Left lung (tissue), 14 donors: Measurements from ENCODE around the gene ASTL. TPM values are rescaled to one million over a fixed set of nuclear protein-coding genes. Genes with fewer than 3 reads are reported as not detected.

Experiments
- ATAC-seq: fragments of 200-7000 bp; cut with Tn5 transposase; one replicate; pipeline ENCODE4 v1.9.1; 2020; ENCODE audit warnings: moderate library complexity
- DNase-seq, 4 donors: peaks; one replicate each; pipeline ENCODE4 v3.0.0-alpha.2; 2013 to 2020
- H3K27ac ChIP-seq, 2 donors: fragments of 200-600 bp; sonication (generic) in 1 of 2; one replicate each; pipeline versions ENCODE4 v1.5.0 to v1.8.0; 2020 to 2021
- H3K27me3 ChIP-seq, 2 donors: fragments of 200-600 bp; sonication (generic) in 1 of 2; one replicate each; pipeline versions ENCODE4 v1.5.0 to v1.8.0; 2020 to 2021
- H3K36me3 ChIP-seq, 2 donors: fragments of 200-600 bp; sonication (generic) in 1 of 2; one replicate each; pipeline versions ENCODE4 v1.5.0 to v1.8.0; 2020 to 2021
- H3K4me1 ChIP-seq, 2 donors: fragments of 200-600 bp; one replicate each; pipeline ENCODE4 v1.8.0; 2021
- H3K4me3 ChIP-seq, 2 donors: fragments of 200-600 bp; sonication (generic) in 1 of 2; one replicate each; pipeline versions ENCODE4 v1.5.0 to v1.8.0; 2020 to 2021; ENCODE audit warnings: mild to moderate bottlenecking in 1 of 2
- H3K9me3 ChIP-seq, 2 donors: fragments of 200-600 bp; sonication (generic) in 1 of 2; one replicate each; pipeline versions ENCODE4 v1.5.0 to v1.8.0; 2020 to 2021
- intact Hi-C, 2 donors: fragments of 100-400 bp; cut with DNase I; formaldehyde crosslinking; loops; one replicate each; pipeline versions ENCODE4 v1.11.2 to v1.14.2; 2022
- long read RNA-seq, 12 donors: library from polyadenylated mRNA in 2 of 12; unstranded in 2 of 12; transcript quantifications; one replicate each; pipeline ENCODE4 v2.0.0 and lab custom pipeline, GENCODE V29; 2019 to 2026
- polyA plus RNA-seq, 6 donors: library from polyadenylated mRNA; unstranded; fragments of 120-200 nt; gene quantifications; one replicate each; pipeline ENCODE4 v1.2.1, GENCODE V29; 2013; ENCODE audit not compliant: insufficient read length in 6 of 6
- total RNA-seq, 2 donors: library from RNA; stranded (reverse); fragmentation: NEBNext Ultra II Directional; extraction: Animal tissue kit (Norgen Biotek cat#: 25700); gene quantifications; one replicate each; pipeline ENCODE4 v1.2.1, GENCODE V29; 2021
- TF ChIP-seq, protein P1 (sequence below), 2 donors: fragments of 200-600 bp; sonication (generic) in 1 of 2; IDR thresholded peaks; one replicate each; pipeline versions ENCODE4 v1.5.0 to v1.8.0; 2021; ENCODE audit warnings: antibody characterized with exemption in 2 of 2
- donor health status: DM: no; HTN: yes; CAD: no.
- donor health status: DM: no; HTN: no; CAD: no.

ASTL gene
- total RNA-seq, result not detected
- under 1 TPM in 5 of 6 donors, not detected in 1; 0.11 to 0.30 (median 0.21) TPM for polyA plus RNA-seq
- long read RNA-seq, donor 1, result 0 reads
- long read RNA-seq, donor 2, result 0 reads
- long read RNA-seq, donor 3, partial matches to known transcripts, result 0 of 1 reads
- long read RNA-seq, donor 3, other reads (novel, unspliced or antisense), result 0 of 1 reads
- long read RNA-seq, donor 4, result 0 reads
- long read RNA-seq, donor 5, result 0 reads
- long read RNA-seq, donor 6, result 0 reads
- long read RNA-seq, donor 7, result 0 reads
- long read RNA-seq, donor 8, result 0 reads
- long read RNA-seq, donor 9, result 0 reads
- long read RNA-seq, donor 10, result 0 reads
- long read RNA-seq, donor 11, result 0 reads
- long read RNA-seq, donor 12, result 0 reads

GRCh38 chr2:96138179-96139145, at the start of gene ASTL:
ASTL (minus strand) TSS chr2:96138502; CDS start chr2:96138436, 66 bp downstream.
- intact Hi-C loops, result no loop called here
- Histone ChIP-seq H3K27me3 (peaks cover 0 to 8% of the 10 kb centered on the region in 2 donors), H3K4me1 (peaks cover 0 to 10% of the 10 kb centered on the region in 2 donors), H3K9me3 (no peaks in the 10 kb centered on the region), H3K4me3 (no peak within 1 kb of the TSS), H3K36me3 (no peaks in the 10 kb centered on the region), H3K27ac (no peak within 1 kb of the TSS)
- ATAC-seq (peak; percentile 83), DNase-seq (peak; percentile 42 to 84 (median 72))
- TF ChIP-seq, protein P1, sequence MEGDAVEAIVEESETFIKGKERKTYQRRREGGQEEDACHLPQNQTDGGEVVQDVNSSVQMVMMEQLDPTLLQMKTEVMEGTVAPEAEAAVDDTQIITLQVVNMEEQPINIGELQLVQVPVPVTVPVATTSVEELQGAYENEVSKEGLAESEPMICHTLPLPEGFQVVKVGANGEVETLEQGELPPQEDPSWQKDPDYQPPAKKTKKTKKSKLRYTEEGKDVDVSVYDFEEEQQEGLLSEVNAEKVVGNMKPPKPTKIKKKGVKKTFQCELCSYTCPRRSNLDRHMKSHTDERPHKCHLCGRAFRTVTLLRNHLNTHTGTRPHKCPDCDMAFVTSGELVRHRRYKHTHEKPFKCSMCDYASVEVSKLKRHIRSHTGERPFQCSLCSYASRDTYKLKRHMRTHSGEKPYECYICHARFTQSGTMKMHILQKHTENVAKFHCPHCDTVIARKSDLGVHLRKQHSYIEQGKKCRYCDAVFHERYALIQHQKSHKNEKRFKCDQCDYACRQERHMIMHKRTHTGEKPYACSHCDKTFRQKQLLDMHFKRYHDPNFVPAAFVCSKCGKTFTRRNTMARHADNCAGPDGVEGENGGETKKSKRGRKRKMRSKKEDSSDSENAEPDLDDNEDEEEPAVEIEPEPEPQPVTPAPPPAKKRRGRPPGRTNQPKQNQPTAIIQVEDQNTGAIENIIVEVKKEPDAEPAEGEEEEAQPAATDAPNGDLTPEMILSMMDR (IDR thresholded peaks at IDR 0.05), result peak; percentile 31 to 56

- ATAC-seq, result no peak
- H3K27ac ChIP-seq, result no peak overlapping the region
- DNase-seq, result no peak
Observed at GRCh38 chr2:96186562-96186961, 48.3 kb upstream of the ASTL start.

DNA sequence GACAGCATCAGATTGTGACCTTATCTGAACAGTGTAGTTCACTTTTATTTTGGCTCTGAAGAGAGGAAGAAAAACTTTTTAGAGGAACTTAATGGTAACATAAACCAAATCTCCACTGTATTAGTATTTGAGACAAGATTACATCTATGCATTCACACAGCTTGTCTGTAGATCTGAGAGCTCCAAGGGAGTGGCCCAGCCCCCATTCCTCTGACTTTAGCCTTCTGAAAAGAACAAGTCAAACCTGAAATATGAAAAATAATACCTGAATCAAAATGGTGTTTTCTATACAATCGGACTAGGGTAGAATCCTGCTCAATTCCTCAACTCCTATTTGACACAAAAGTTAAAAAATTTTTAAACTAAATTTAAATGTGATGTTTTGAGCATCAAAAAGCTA, 47.2 kb upstream of the ASTL start:
- Histone ChIP-seq H3K36me3 (peaks cover 0 to 73% of the 10 kb centered on the region in 2 donors), H3K27ac (no peak overlapping the region), H3K4me1 (no peaks in the 10 kb centered on the region), H3K9me3 (no peaks in the 10 kb centered on the region), H3K4me3 (no peak overlapping the region), H3K27me3 (no peaks in the 10 kb centered on the region)
- TF ChIP-seq, protein P1 (IDR thresholded peaks at IDR 0.05), result no peak
- ATAC-seq, result no peak
- DNase-seq, result no peak
- intact Hi-C loops, result no loop called here

More at GRCh38 chr2:96186562-96186961, 48.3 kb upstream of the ASTL start:
- no peaks in the 10 kb centered on the region for H3K27me3 ChIP-seq
- intact Hi-C loops, result no loop called here
- no peaks in the 10 kb centered on the region for H3K4me1 ChIP-seq
- H3K9me3 ChIP-seq, result no peaks in the 10 kb centered on the region
- TF ChIP-seq, protein P1 (IDR thresholded peaks at IDR 0.05), result no peak
- H3K4me3 ChIP-seq, result no peak overlapping the region
- H3K36me3 ChIP-seq, result peaks cover 0 to 84% of the 10 kb centered on the region in 2 donors

- H3K4me3 ChIP-seq, result no peak overlapping the region
- DNase-seq (no peak), ATAC-seq (no peak)
- no peaks in the 10 kb centered on the region for H3K27me3 ChIP-seq
- H3K36me3 ChIP-seq, result peaks cover 0 to 68% of the 10 kb centered on the region in 2 donors
- intact Hi-C loops, result no loop called here
- H3K4me1 ChIP-seq, result no peaks in the 10 kb centered on the region
- TF ChIP-seq, protein P1 (IDR thresholded peaks at IDR 0.05), result no peak
- H3K9me3 ChIP-seq, result no peaks in the 10 kb centered on the region
- no peak overlapping the region for H3K27ac ChIP-seq
Observed at GRCh38 chr2:96184989-96185388, 46.7 kb upstream of the ASTL start.

DNA sequence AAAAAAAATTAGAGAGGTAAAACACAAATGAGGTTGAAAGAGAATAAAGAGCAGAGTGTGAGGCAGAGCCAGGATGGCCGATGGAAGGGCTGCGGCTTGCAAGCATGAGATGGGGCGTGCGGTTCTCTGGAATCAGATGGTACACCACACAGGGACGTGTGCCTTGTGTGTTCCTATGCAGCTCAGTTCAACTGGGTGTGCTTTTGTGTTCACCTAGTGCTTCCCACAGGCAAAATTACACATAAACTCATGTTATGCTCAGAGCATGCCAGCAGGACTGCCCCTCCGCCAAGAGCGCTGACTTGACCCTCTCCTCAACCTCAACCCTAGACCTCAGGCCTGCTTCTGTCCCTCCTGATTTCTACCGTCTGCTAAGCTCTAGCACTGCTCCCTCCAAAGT, 45.9 kb upstream of the ASTL start:
- no peak for ATAC-seq
- H3K27me3 ChIP-seq, result no peaks in the 10 kb centered on the region
- intact Hi-C loops, result no loop called here
- peaks cover 0 to 60% of the 10 kb centered on the region in 2 donors for H3K36me3 ChIP-seq
- no peaks in the 10 kb centered on the region for H3K4me1 ChIP-seq
- DNase-seq, result no peak
- no peak overlapping the region for H3K27ac ChIP-seq
- TF ChIP-seq, protein P1 (IDR thresholded peaks at IDR 0.05), result no peak
- no peak overlapping the region for H3K4me3 ChIP-seq
- H3K9me3 ChIP-seq, result no peaks in the 10 kb centered on the region
